NCI-H1436 (cell line): Measurements from ENCODE around the gene RBBP8NL.

Experiments
- DNase-seq: peaks from one replicate; lab custom pipeline; 2025; lab: John Stamatoyannopoulos, UW

Gene RBBP8NL, protein sequence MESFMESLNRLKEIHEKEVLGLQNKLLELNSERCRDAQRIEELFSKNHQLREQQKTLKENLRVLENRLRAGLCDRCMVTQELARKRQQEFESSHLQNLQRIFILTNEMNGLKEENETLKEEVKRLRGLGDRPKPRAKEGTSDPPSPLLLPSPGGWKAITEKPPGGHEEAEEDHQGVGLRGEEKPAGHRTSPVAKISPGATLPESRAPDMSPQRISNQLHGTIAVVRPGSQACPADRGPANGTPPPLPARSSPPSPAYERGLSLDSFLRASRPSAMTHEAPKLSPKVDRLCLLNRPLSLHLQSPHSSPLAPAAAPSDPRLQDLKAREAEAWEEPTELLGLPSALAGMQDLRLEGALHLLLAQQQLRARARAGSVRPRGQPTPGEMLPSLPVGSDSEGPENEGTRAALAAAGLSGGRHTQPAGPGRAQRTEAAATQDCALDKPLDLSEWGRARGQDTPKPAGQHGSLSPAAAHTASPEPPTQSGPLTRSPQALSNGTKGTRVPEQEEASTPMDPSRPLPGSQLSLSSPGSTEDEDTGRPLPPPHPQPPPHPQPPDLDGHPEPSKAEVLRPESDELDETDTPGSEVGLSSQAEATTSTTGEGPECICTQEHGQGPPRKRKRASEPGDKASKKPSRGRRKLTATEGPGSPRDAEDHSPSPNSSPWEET

DNA sequence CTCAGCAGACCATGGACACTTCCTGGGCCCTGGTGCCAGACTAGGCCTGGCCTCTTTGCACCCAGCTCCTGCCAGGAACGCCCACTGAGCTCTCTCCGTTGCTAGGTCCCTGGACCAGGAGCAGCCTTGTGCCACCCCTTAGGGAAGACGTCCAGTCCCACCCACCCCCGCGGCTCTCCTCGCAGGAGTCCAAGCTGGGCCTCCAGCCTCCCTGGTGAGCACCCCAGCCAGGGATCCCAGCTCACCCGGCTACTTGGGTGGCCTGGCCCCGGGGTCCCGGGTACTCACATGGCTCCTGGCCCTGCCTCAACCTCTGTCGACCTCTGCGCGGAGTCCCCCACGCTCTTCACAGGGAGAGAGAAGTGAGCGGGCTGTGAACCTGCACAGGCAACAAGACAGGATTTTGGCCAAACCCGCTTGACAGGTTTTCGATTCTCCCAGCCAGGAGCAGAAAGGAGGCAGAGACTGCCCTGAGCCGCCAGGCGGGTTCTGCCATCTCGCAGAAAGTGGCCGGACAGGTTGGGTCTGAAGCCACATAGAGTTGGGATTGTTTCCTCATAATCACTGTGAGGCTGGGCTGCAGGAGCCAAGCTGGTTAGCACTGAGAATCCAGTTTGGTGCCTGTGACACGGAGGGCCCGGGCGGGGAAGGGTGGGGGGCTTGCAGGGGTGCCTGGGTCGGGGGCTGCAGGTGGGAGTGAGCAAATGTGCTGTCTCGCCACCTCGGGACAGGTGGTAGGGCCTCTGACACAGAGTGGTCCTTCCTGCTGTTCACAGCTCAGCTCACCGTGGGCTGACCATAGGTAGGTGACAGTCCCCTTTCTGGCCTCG, at the start of gene RBBP8NL:
RBBP8NL (minus strand) TSS at position 368 of the 830 bp plus-strand sequence. CDS start 7,892 bp downstream, outside the sequence.
- no peak for DNase-seq

DNA sequence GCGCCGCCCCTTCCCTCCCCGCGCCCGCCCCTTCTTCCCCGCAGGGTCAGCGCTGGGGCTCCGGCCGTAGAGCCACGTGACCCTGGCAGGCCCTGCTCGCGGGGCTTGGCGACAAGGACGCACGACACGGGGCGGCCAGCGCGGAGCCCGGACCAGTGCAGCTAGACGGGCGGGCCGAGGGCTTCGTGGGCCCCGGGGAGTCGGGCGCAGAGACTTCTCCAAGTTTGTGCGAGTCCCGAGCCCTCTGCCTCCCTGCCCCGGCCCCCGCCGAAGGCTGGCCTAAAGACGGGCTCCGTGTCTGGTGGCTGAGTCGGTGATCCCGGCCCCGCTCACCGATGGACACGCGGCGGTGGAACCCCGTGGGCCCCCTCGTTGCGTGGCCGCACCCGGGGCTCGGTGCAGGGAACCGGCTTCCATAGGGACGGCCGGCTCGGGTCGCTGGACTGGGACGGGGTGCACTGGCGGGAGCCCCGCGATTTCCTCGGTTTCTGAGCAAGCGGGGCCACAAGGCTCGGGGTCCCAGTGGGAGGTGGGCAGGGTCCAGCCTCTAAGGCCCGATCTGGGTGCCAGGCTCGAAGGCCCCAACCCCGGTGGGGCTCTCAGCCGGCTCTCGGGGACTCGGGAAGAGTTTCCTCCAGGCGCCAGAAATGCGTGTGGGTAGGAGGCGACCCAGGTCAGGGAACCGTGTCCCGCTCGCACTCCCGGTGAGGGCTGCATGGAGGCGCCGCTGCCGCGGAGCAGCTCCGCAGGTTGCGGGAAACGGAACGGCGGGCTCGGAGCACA, 48.9 kb upstream of the RBBP8NL start:
- DNase-seq = no peak

DNA sequence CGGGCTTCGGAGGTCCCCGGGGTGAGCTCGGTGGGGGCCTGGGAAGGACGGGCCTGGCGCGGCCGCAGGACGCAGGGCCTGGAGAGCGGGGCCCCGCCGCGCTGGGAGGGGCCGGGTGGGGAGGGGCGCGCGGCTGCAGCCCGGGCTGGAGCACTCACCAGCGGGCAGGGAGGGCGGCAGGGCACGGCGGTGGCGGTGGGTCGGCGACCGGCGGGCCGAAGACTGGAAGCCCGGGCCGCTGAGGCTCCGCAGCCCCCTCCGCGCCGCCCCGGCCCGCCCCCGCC, 48.4 kb upstream of the RBBP8NL start, which contains the start of gene GATA5:
GATA5 (minus strand) TSS at position 224 of the 284 bp plus-strand sequence. CDS start 474 bp downstream, outside the sequence.
- no peak for DNase-seq

DNA sequence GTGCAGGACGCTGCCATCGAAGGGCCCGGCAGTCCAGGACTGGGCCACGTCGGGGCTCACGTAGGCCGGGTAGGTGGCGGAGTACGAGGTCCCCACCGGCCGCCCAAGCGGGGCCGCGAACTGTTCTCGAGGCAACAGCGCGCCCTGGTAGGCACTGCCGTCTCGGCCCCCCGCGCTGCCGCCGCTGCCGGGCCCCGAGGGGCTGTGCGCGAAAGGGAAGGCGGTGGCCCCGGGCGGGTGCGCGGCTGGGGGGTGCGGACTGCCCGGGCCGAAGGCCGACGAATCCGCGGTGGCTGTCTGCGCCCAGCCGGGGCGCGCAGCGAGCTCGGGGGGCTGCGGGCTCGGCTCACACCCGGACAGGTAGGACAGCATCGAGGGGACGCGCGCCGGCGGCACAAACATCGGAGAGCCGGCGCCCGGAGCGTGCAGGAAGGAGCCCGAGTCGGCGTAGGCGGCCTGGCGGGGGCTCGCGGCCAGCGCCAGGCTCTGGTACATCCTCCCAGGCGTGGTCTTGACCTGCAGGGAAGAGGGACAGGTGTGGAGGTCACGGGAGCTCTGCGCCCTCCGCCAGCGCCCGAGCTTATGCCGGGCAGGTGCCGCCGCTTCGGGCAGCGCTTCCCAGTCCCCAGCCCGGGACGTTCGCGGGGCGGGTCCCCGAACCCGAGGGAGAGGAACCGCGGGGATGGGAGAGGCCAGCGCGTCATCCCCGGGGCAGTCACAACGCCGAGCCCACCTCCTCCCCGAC, 47.9 kb upstream of the RBBP8NL start:
- no peak for DNase-seq

DNA sequence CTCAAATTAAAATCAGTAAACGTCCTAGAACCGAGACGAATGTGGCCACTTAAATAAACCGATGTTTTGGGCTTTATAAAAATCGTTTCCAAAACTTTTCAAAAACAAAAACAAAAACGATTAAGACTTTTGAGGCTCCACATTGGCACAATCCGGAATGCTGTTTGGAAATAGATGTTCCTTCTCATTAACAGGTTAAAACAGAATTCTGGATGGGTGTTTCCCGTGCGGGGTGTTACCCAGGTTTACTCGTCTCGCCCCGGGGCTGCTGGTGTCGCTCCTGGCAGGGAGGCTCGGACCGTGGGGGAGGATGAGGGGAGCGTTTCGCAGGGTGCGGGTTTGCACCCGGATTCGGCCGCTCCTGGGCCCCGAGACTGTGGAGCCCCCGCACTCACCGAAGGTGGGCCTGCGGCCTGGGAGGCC, 47.3 kb upstream of the RBBP8NL start:
- no peak for DNase-seq

DNA sequence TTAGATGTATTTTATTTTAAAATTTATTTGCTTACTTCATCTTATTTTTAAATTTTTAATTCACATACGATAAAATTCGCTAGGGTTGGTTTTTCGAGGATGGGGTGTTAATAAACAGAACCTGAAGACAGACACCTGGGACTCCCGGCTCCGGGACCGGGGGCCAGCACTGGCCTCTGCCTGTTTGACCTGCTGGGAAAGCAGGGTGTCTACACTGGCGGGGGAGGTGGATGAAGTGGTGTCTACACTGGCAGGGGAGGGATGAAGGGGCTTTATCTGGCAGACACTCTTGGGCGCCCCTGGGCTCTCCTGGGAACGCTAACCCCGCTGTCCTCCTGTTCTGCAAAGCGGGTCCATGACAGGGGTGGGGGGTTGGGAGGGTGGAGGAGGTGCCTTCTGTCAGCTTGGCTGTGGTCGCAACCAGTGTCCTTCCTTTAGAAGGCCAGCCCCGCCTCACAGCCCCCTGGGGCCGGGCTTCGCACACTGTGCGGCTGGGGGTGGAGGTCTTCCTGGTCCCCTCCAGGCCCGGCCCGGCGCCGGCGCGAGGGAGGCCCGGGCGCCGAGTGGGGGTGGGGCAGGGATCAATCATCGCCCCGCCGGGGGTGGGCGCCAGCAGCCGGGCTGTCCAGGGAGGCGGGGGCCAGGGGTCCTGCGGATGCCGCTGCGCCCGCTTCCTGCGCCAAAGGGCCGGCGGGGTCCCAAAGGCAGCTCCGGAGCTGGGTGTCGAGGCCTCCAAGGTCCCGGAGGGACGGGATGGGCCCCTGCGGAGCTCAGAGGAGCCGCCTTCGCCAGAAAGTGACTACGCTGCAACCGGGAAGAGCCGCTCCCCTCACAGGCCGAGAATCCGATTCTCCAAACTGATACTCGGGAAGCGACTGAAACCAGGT, 46.6 kb upstream of the RBBP8NL start:
- DNase-seq = no peak

DNA sequence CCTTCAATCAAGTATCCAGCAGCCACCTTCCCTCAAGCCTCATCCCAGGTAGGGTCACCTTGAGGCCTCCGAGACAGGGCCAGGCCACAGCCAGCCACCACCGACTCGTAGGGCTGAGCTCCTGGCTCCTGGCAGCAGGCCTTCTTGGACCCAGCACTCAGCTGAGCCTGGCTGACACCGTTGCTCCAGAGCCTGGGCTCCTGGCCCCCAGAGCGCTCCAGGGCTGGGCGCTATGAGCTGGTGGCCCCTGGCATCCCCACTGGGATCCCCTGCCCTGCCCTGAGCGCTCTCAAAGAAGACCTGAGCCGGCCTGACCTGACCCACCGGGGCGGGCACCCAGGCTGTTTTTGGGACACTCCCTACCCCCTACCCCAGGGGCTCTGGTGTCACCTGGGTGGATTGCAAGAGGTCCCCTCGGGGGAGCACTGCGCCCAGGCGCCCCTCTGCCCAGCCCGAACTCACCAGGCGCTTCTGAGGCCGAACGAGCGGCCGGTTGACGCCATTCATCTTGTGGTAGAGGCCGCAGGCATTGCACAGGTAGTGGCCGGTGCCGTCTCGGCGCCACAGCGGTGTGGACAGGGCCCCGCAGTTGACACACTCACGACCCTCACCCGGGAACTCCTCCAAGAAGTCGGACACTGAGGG, 45.7 kb upstream of the RBBP8NL start:
- no peak for DNase-seq

DNA sequence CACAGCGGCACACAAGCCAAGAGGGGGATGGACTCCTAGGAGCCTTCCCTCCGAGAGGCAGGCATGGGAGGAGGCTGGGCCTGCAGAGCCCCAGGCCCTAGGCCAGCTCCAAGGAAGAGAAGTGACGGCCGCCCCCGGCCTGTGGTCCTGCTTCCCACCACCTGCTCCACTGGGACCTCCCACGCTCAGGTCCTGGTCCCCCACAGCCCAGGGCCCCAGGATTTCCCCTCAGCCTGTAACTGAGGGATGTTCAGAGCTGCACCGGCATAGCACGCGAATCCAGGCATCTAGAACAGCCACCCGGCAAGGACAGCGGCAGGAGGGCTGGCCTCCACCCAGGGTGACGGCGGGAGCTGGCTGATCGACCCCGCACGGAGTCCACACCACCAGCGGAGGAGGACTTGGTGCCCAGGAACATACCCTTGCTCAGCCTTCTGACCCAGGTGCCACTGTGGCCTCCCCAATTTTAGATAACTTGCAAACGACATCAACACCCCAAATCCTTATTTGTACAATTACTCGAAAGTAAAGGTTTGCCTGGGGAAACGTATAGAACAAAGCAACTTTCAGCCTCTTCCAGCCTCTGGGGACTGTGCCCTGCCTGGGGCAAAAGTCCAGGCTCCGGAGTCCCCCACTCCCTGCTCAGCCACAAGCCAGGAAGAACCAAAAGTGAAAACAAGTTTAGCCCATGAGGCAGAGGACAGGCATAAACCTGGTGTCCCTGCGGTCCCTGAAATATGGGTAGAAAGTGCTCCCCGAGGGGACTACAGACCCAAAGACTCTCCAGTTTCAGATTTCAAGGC, 45.0 kb upstream of the RBBP8NL start:
- DNase-seq = no peak

DNA sequence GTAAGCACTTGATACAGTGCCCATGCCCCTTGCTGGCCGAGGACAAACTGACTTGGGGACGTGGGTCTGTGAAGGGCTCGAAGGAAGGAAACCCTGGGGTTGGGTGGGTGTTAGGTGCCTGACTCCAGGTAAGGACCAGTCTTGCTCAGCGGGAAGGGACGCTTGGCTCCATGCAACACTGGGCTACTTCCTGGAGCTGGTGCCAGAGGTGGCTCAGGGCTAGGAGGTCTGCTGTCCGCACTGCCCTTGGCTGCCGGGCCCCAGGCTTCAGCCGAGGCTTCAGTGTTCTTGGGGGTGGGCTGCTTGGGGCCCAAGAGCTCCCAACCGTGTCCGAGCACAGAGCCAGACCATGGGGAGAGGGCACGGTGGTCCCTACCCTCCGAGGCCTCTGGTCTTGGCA, 43.1 kb upstream of the RBBP8NL start:
- DNase-seq = no peak

DNA sequence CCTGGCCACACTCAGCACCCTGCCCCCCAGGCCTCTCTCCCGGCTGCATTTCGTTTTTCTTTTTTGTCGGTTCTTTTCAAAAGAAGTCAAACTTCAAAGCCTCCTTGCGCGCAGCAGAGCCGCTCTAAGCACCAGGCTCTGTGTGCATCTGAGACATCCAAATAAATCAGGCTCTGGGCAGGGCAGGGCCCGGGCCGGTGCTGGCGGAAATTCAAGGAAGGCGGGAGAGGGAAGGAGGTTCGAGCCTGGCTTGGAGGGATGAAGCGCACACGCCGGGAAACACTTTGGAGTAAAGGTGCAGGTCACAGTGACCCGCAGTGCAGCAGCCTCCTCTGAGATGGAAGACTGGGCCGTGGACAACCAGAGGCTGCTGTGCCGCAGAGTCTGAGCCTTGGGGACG, 42.7 kb upstream of the RBBP8NL start:
- DNase-seq = no peak

DNA sequence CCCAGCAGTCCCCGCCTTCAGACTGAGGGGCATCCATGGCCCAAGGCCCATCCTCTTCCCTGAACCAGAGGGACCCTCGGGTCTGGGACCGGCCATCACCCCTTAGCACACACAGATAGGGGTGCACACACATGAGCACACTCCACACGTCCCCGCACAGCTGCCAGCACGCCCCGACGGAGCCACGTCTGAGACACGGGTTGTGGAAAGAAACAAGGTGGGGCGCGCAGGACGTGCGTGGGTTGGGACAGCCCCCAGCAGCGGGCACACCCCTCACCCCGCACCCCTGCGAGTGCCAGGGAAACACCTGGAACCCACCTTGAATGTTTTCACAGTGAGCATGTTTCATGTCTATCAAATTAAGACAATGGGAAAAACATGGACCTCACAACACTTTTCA, 42.0 kb upstream of the RBBP8NL start:
- DNase-seq = no peak

DNA sequence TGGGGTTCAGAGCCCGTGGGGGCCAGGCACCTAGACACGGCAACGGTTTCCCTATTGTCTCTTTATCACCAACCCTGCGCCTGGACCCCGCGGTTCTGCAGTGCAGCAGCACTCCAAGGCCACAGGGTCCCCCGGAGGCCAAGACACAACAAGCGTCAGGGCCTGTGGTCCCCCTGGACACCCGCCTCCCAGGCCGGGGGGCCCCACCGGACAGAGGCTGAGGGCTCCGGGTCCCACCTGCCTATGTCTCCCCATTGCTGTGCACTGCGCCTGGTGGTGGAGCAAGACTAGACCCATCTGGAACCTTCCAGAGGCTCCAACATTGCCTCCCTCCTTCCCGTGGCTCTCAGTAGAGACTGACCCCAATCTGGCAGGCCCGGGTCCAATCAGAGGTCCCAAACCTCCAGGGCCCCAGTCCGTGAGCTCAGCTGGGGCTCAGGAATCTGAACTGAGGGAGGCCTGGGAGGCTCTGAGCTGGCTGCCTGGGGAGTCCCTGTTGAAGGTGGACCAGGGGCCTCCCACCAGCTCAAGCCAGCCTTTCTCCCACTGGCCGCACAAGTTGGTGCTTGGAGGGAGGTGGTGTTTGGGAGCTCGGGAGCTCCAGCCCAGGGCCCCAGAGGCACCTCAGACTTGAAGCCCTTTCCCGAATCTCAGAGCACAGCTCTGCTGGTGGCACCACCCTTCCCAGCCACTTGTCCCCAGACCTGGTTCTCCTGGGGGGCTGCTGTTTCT, 39.6 kb upstream of the RBBP8NL start:
- DNase-seq = no peak

DNA sequence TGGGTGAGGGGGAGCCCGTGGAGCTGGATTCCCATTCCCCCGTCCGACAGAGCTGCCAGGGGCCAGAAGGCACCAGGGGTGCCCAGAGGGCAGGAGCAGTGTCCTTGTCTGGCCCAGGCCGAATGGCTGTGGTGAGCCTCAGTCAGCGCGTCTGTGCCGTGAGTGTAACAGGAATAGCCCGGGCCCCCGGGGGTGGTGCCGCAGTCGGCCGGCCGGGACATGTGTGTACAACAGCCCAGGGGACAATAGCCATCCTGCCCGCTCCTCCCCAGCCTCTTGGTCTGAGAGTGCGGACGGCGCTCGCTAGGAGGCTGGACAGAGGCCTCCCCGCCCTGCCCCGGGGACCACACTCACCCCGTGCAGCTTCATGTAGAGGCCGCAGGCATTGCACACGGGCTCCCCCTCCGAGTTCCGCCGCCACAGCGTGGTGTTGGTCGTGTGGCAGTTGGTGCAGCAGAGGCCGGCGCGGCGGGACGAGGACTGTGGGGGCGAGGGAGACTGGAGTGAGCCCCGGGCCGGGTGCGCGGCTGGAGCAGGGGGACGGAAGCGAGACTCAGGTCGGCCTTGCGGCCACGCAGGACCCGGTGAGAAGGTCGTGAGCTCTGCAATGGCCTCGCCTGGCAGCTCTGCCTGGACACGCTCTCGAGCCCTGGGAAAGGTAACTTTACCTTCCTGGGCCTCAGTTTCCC, 38.9 kb upstream of the RBBP8NL start:
- no peak for DNase-seq

DNA sequence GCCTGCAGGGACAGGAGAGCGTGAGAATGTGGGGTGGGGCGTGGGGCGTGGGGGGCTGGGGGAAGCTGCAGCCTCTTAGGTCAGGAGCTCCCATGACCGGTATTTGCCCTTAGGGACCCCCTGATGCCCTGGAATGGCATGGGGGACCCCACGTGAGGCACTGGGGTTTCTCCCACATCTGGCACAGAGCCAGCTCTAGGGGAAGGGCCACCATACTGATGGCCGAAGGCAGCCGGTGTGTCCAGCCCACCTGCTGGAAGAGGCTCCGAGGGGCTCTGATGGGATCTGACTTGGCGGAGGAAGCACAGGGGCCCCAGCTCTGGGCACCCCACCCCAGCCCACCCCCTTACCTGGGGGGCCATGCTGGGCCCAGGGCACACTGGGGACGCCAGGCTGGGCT, 37.7 kb upstream of the RBBP8NL start:
- no peak for DNase-seq

DNA sequence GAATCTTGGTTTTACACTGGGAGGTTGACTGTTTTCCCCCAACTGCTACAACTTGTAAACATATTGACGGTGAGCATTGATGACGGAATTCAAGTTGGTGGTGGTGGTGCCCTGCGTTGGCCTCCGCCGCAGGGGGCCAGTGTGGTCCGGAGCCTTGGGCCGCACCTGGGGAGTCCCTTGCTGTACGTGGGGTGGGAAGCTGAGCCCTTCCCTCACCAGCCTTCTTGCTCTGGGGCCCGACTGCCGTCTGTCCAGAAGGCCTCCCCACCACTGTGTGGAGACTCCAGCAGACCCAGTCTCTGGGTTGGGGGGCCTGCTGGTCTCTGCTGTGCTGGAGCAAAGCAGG, 37.1 kb upstream of the RBBP8NL start:
- no peak for DNase-seq

DNA sequence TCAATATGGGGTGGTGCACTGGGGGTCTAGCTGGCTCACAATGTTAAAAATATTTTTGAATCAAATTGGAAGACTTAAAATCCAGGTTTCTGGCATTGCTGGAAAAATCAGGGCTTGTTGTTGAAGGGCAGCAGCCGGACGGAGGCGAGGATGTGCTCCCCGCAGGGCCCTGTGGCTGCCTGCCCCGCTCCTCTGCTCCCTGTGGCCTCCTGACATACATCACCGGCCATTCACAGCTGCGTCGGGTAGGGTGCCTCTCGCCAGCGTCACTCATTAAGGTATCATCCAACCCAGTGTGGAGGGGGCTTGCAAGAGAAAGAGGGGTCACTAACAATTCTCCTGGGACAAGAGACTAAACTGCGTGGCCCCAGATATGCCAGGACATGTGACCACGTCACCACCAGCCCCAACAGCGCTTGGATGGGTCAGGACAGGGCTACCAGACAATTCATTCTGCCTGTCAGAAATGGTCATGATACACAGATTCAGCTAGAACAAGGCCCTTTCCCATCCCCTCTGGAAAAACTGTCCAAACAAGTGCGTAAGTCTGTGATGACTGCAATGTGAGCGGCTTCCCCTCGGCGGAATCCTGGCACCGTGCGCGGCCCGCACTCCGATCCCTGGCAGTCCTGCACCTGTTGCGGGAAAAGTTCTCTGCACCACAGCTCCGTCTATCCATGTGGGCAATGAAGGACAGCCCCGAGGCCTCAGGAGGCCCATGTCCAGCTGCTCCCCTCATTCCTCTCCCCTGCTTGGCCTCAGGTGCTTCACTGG, 36.5 kb upstream of the RBBP8NL start:
- no peak for DNase-seq
